IMR-90 (cell line): ENCODE results near the gene CCSER1. TPM values are rescaled to one million over a fixed set of nuclear protein-coding genes. Genes with fewer than 3 reads are reported as not detected.

ENCODE experiments used
- ATAC-seq: fragments of 200-7000 bp; cut with Tn5 transposase; 2 replicates; pipeline ENCODE4 v1.9.1; 2020; ENCODE audit warnings: low read depth, mild to moderate bottlenecking, moderate library complexity
- BruUV-seq: library from RNA; stranded (reverse); fragments of 400-500 nt; replicated peaks from 2 replicates; lab custom pipeline; 2021; lab: Mats Ljungman, UMichigan
- CTCF ChIA-PET: fragments of 300-600 bp; formaldehyde crosslinking; extraction: SDS; loops from one replicate; lab custom pipeline; 2021; ENCODE audit warnings: antibody characterized with exemption; lab: Yijun Ruan, JAX
- POLR2A ChIA-PET: fragments of 300-600 bp; sonication (Branson Sonifier 250); formaldehyde crosslinking; loops from one replicate; lab custom pipeline; 2022; ENCODE audit warnings: antibody characterized with exemption; ENCODE audit not compliant: unreplicated experiment; lab: Charles Lee
- DNase-seq: peaks from one replicate; pipeline ENCODE4 v3.0.0; 2013
- H2AFZ ChIP-seq: replicated peaks from 2 replicates; pipeline ENCODE3; 2013; ENCODE audit warnings: low read length, mild to moderate bottlenecking; ENCODE audit not compliant: poor library complexity
- H2AK5ac ChIP-seq: 2 replicates; pipeline ENCODE4 v1.6.1; 2013; ENCODE audit warnings: low read depth, low read length, inconsistent platforms
- H2AK9ac ChIP-seq: replicated peaks from 2 replicates; pipeline ENCODE3; 2013; ENCODE audit warnings: mild to moderate bottlenecking, low read depth, low read length, moderate library complexity; ENCODE audit not compliant: poor library complexity
- H2BK120ac ChIP-seq: 2 replicates; pipeline ENCODE4 v1.6.1; 2013; ENCODE audit warnings: low read depth, low read length, inconsistent platforms
- H2BK15ac ChIP-seq: 3 replicates; pipeline ENCODE4 v1.6.1; 2013; ENCODE audit warnings: low read depth, low read length, inconsistent platforms
- H2BK20ac ChIP-seq: 2 replicates; pipeline ENCODE4 v1.6.1; 2013; ENCODE audit warnings: low read depth, mild to moderate bottlenecking, inconsistent platforms, low read length, moderate library complexity
- H2BK5ac ChIP-seq: 2 replicates; pipeline ENCODE4 v1.6.1; 2013; ENCODE audit warnings: mild to moderate bottlenecking, low read depth, low read length, inconsistent platforms; ENCODE audit not compliant: poor library complexity, severe bottlenecking
- H3K14ac ChIP-seq: replicated peaks from 2 replicates; pipeline ENCODE4 v1.6.1; 2013; ENCODE audit warnings: low read depth, low read length, inconsistent platforms
- H3K18ac ChIP-seq: 2 replicates; pipeline ENCODE4 v1.6.1; 2013; ENCODE audit warnings: low read depth, low read length, control low read depth
- H3K23ac ChIP-seq: 2 replicates; pipeline ENCODE4 v1.6.1; 2013; ENCODE audit warnings: low read depth, low read length, inconsistent platforms
- H3K27ac ChIP-seq: 2 replicates; pipeline ENCODE4 v1.5.1; 2013; ENCODE audit warnings: mild to moderate bottlenecking, control low read depth, low read length; ENCODE audit not compliant: insufficient read depth
- H3K27me3 ChIP-seq: 2 replicates; pipeline ENCODE4 v1.6.1; 2013; ENCODE audit warnings: low read length; ENCODE audit not compliant: control insufficient read depth, insufficient read depth
- H3K36me3 ChIP-seq: 2 replicates; pipeline ENCODE4 v1.6.1; 2013; ENCODE audit warnings: low read length, mixed read lengths; ENCODE audit not compliant: control insufficient read depth, insufficient read depth
- H3K4ac ChIP-seq: 2 replicates; pipeline ENCODE4 v1.6.1; 2013; ENCODE audit warnings: low read depth, low read length, inconsistent platforms
- H3K4me1 ChIP-seq: 2 replicates; pipeline ENCODE4 v1.6.1; 2013; ENCODE audit warnings: low read length, mixed read lengths; ENCODE audit not compliant: control insufficient read depth, insufficient read depth
- H3K4me2 ChIP-seq: 2 replicates; pipeline ENCODE4 v1.6.1; 2013; ENCODE audit warnings: low read depth, mild to moderate bottlenecking, control low read depth, low read length, moderate library complexity
- H3K4me3 ChIP-seq: 2 replicates; pipeline ENCODE4 v1.5.1; 2013; ENCODE audit warnings: low read depth, mild to moderate bottlenecking, control low read depth, low read length, moderate library complexity; ENCODE audit not compliant: insufficient read depth
- H3K56ac ChIP-seq: 2 replicates; pipeline ENCODE4 v1.6.1; 2013; ENCODE audit warnings: low read length, inconsistent platforms; ENCODE audit not compliant: insufficient read depth; ENCODE audit errors: extremely low read depth
- H3K79me1 ChIP-seq, 2 experiments: 2 replicates each; pipeline ENCODE4 v1.6.1; 2013; ENCODE audit warnings: low read length in 2 of 2, inconsistent platforms in 1 of 2, low read depth in 1 of 2
- H3K9ac ChIP-seq: 2 replicates; pipeline ENCODE4 v1.6.1; 2013; ENCODE audit warnings: low read depth, low read length, control low read depth
- H3K9me1 ChIP-seq: 2 replicates; pipeline ENCODE4 v1.6.1; 2013; ENCODE audit warnings: low read length, inconsistent platforms; ENCODE audit not compliant: insufficient read depth
- H3K9me3 ChIP-seq: 2 replicates; pipeline ENCODE4 v1.6.1; 2013; ENCODE audit warnings: low read length; ENCODE audit not compliant: control insufficient read depth, insufficient read depth
- H4K20me1 ChIP-seq: 2 replicates; pipeline ENCODE4 v1.6.1; 2013; ENCODE audit warnings: low read length, inconsistent platforms; ENCODE audit not compliant: insufficient read depth
- H4K5ac ChIP-seq: 2 replicates; pipeline ENCODE4 v1.6.1; 2013; ENCODE audit warnings: mild to moderate bottlenecking, low read depth, low read length, control low read depth
- H4K8ac ChIP-seq, 2 experiments: 2 replicates each; pipeline ENCODE4 v1.6.1; 2013; ENCODE audit warnings: low read depth in 2 of 2, low read length in 2 of 2, control low read depth in 1 of 2, inconsistent platforms in 1 of 2
- H4K91ac ChIP-seq: 2 replicates; pipeline ENCODE4 v1.6.1; 2013; ENCODE audit warnings: low read depth, low read length, inconsistent platforms; ENCODE audit not compliant: insufficient read depth
- CTCF ChIP-seq: conservative IDR thresholded peaks from 2 replicates; pipeline ENCODE4 v1.5.1; 2012; ENCODE audit warnings: mild to moderate bottlenecking, low read depth, low read length, improper control_type of control experiment
- FOS ChIP-seq: fragments of 150-350 bp; IDR thresholded peaks from 2 replicates; pipeline ENCODE4 v1.6.1; 2016; ENCODE audit warnings: low read depth, low read length
- MAFK ChIP-seq: IDR thresholded peaks from 2 replicates; pipeline ENCODE4 v1.6.1; 2012; ENCODE audit warnings: low read depth, low read length, improper control_type of control experiment
- RAD21 ChIP-seq: IDR thresholded peaks from 2 replicates; pipeline ENCODE4 v1.6.1; 2012; ENCODE audit warnings: low read length, improper control_type of control experiment
- WGBS, 2 experiments: methylation state at CpG; one replicate each; pipeline versions ENCODE4 v1.1.5 to v1.1.7; 2013; ENCODE audit warnings: missing lambda C conversion rate in 2 of 2; ENCODE audit not compliant: insufficient read length in 1 of 2; ENCODE audit errors: extremely low coverage in 2 of 2; 5-methylcytosine and 5-hydroxymethylcytosine counted together
- dilution Hi-C: fragments of 300-500 bp; cut with HindIII; formaldehyde crosslinking; loops from one replicate; pipeline ENCODE4 v1.14.3; 2018; ENCODE audit warnings: low sequenced_read_pairs; ENCODE audit not compliant: unreplicated experiment
- in situ Hi-C: fragments of 300-500 bp; cut with MboI; formaldehyde crosslinking; loops from 3 replicates; pipeline ENCODE4 v1.14.3; 2019; ENCODE audit warnings: low sequenced_read_pairs, inconsistent platforms, mixed read lengths
- intact Hi-C: fragments of 100-400 bp; cut with micrococcal nuclease; formaldehyde crosslinking; loops from 2 replicates; pipeline ENCODE4 v1.10.0; 2022
- polyA plus RNA-seq, 3 experiments: library from polyadenylated mRNA; depleted of rRNA; stranded (reverse); fragments of >200 nt; gene quantifications; 2 replicates each; pipeline ENCODE4 v1.2.3, GENCODE V29; 2012; ENCODE audit warnings: low replicate concordance in 1 of 3
- total RNA-seq: library from RNA; depleted of rRNA; stranded (reverse); fragments of >200 nt; gene quantifications from 2 replicates; pipeline ENCODE4 v1.2.3, GENCODE V29; 2012

The CCSER1 gene
- total and polyA plus RNA-seq, 2 of the 4 experiments (the other 2 are of a cell fraction): not detected

- Histone ChIP-seq H2BK5ac (no peak overlapping the region), H2BK15ac (no peak overlapping the region), H3K9me1 (no peaks in the 10 kb centered on the region), H3K36me3 (no peaks in the 10 kb centered on the region), H3K23ac (no peak overlapping the region), H3K9ac (no peak overlapping the region), H2BK20ac (no peak overlapping the region), H2AFZ (no peak overlapping the region), H2AK9ac (no peak overlapping the region), H3K27ac (no peak overlapping the region), H4K91ac (no peak overlapping the region), H4K8ac (no peak overlapping the region), H4K20me1 (no peaks in the 10 kb centered on the region), H3K27me3 (no peaks in the 10 kb centered on the region), H2AK5ac (no peak overlapping the region), H3K9me3 (peaks cover 2% of the 10 kb centered on the region; the same call in 1 of the 2 replicates), H2BK120ac (no peak overlapping the region), H3K4ac (no peak overlapping the region), H3K18ac (no peak overlapping the region), H3K79me1 (no peaks in the 10 kb centered on the region), H3K14ac (no peak overlapping the region), H4K5ac (no peak overlapping the region), H3K4me2 (no peak overlapping the region), H3K56ac (no peak overlapping the region), H3K4me1 (no peaks in the 10 kb centered on the region), H3K4me3 (no peak overlapping the region)
- ATAC-seq (no peak), DNase-seq (no peak)
- WGBS, 2 experiments: no CpG with 5 or more reads among the region's 2 CpGs
- ChIA-PET POLR2A (no interaction called here), CTCF (no interaction called here)
- TF ChIP-seq FOS (no peak), CTCF (no peak), MAFK (no peak), RAD21 (no peak)
- intact Hi-C loops: no loop called here
- no TSS peak for BruUV-seq
- in situ Hi-C loops: no loop called here
- dilution Hi-C loops: no loop called here
Measured at GRCh38 chr4:91220315-91220714, 1093.1 kb downstream of the CCSER1 start.
